Uterus (tissue), 2 donors: Measurements from ENCODE around the gene CTNNBIP1.

ENCODE experiments used
- POLR2A ChIP-seq, 2 donors: fragments of 450-650 bp; IDR thresholded peaks; one replicate each; pipeline ENCODE4 v1.6.1; 2016; ENCODE audit warnings: antibody characterized with exemption in 2 of 2, mild to moderate bottlenecking in 1 of 2, moderate library complexity in 1 of 2
- TF ChIP-seq, protein P1 (sequence below), 4 experiments: fragments of 200-600 bp in 2 of 4; fragments of 450-650 bp in 2 of 4; sonication (generic) in 2 of 4; IDR thresholded peaks; one replicate each; pipeline ENCODE4 v1.5.1; 2016 to 2019; ENCODE audit warnings: antibody characterized with exemption in 4 of 4, mild to moderate bottlenecking in 2 of 4, moderate library complexity in 1 of 4

- TF ChIP-seq, protein P1, sequence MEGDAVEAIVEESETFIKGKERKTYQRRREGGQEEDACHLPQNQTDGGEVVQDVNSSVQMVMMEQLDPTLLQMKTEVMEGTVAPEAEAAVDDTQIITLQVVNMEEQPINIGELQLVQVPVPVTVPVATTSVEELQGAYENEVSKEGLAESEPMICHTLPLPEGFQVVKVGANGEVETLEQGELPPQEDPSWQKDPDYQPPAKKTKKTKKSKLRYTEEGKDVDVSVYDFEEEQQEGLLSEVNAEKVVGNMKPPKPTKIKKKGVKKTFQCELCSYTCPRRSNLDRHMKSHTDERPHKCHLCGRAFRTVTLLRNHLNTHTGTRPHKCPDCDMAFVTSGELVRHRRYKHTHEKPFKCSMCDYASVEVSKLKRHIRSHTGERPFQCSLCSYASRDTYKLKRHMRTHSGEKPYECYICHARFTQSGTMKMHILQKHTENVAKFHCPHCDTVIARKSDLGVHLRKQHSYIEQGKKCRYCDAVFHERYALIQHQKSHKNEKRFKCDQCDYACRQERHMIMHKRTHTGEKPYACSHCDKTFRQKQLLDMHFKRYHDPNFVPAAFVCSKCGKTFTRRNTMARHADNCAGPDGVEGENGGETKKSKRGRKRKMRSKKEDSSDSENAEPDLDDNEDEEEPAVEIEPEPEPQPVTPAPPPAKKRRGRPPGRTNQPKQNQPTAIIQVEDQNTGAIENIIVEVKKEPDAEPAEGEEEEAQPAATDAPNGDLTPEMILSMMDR (IDR thresholded peaks at IDR 0.05) = no peak
- TF ChIP-seq POLR2A (IDR thresholded peaks at IDR 0.05) = no peak
These were observed 27.6 kb downstream of the CTNNBIP1 start for GRCh38 chr1:9882296-9882944.
